Activated naive CD8-positive, alpha-beta T cell treated with anti-CD3 and anti-CD28 coated beads, Interleukin-2, amount 10 ng/mL, durations not matched to agents 7 days and 5 days (primary cell): ENCODE results near the gene RRM2. TPM values are rescaled to one million over a fixed set of nuclear protein-coding genes. Genes with fewer than 3 reads are reported as not detected.
"Not testable (repeated sequence)": the region's sequence is repeated elsewhere in the genome, so short reads cannot be mapped to it uniquely, and the experiment has no call there.

ENCODE experiments used
- ATAC-seq: fragments of 150-1000 bp; cut with Tn5 transposase; one replicate; pipeline ENCODE4 v1.10.0; 2021; ENCODE audit warnings: low read depth, moderate library complexity
- POLR2A ChIA-PET: fragments of 350-600 bp; sonication (Branson Sonifier 250); formaldehyde crosslinking; loops from one replicate; lab custom pipeline; 2021; ENCODE audit warnings: antibody characterized with exemption; lab: Charles Lee
- DNase-seq: peaks from one replicate; pipeline ENCODE4 v3.0.0; 2021
- H3K27ac Mint-ChIP-seq: one replicate; pipeline ENCODE4 v1.8.0; 2022; ENCODE audit warnings: mild to moderate bottlenecking, mixed read lengths
- H3K27me3 Mint-ChIP-seq: one replicate; pipeline ENCODE4 v1.8.0; 2022; ENCODE audit warnings: mild to moderate bottlenecking, moderate library complexity, mixed read lengths
- H3K36me3 Mint-ChIP-seq: one replicate; pipeline ENCODE4 v1.8.0; 2021; ENCODE audit warnings: mild to moderate bottlenecking, mixed read lengths
- H3K4me1 Mint-ChIP-seq: one replicate; pipeline ENCODE4 v1.8.0; 2021; ENCODE audit warnings: mixed read lengths
- H3K4me3 Mint-ChIP-seq: one replicate; pipeline ENCODE4 v1.8.0; 2022; ENCODE audit warnings: mild to moderate bottlenecking, moderate library complexity, mixed read lengths
- H3K9me3 Mint-ChIP-seq: one replicate; pipeline ENCODE4 v1.8.0; 2021; ENCODE audit warnings: mixed read lengths
- total RNA-seq, 2 experiments: library from RNA; stranded (reverse); gene quantifications; one replicate each; pipeline ENCODE4 v1.2.3, GENCODE V29; 2021

RRM2 gene
- total RNA-seq, 2 experiments from 2014 or later = 320 to 355 TPM

- Mint-ChIP-seq H3K27ac (no peak overlapping the region), H3K9me3 (peaks cover 2% of the 10 kb centered on the region), H3K27me3 (peaks cover 42% of the 10 kb centered on the region), H3K36me3 (no peaks in the 10 kb centered on the region), H3K4me3 (no peak overlapping the region), H3K4me1 (peaks cover 3% of the 10 kb centered on the region)
- POLR2A ChIA-PET = interaction anchor here (1.1 to 1.6 kb wide), 2 partner anchors 21 to 25 kb away, joined by 3 to 6 read pairs; no protein-coding TSS in a partner anchor
- ATAC-seq (peak; percentile 76), DNase-seq (peak; percentile 54)
These were observed 25.0 kb upstream of the RRM2 start for GRCh38 chr2:10097352-10098148.

DNA sequence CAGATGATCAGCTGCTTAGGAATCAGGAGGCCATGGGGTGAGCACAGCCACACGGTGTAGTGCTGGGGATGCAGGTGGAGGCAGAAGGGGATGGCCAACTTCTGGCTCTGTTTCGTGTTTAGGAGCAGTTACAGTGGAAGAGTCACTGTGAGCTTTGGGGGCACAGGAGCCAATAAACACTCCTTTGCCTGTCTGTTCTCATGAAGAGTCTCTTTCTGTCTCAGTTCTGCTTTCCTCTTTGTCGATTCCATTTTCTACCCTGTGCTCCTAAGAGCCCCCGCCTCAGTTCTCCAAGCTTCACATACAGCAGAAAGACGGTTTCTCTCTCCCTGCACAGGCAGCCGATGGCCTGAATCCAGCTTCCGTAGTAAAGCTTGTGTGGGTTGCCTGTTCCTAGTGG is 21.0 kb upstream of the RRM2 start:
- H3K36me3 Mint-ChIP-seq = no peaks in the 10 kb centered on the region
- DNase-seq (no peak), ATAC-seq (no peak)
- no peak overlapping the region for H3K27ac Mint-ChIP-seq
- H3K27me3 Mint-ChIP-seq = peaks cover 20% of the 10 kb centered on the region
- peaks cover 2% of the 10 kb centered on the region for H3K4me1 Mint-ChIP-seq
- no peak overlapping the region for H3K4me3 Mint-ChIP-seq
- no peaks in the 10 kb centered on the region for H3K9me3 Mint-ChIP-seq
- POLR2A ChIA-PET = no interaction called here

DNA sequence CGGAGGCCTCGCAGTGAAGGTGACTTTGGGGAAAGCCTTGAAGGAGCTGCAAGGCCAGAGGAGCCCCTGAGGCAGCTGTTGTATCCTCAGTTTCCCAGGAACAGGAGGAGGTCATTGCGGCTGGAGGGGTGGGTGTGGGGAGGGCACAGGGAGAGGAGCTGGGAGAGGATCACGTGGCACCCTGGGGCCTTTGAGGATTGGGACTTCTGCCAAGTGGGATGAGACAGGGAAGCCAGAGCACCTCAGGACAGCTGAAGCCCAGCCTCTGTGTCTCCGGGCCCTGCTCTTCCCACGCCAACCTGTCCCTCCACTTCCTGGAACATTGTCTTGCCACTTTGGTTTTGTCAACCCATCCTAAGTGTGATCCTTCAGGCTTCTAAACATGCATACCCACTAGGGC is 19.4 kb upstream of the RRM2 start:
- POLR2A ChIA-PET = no interaction called here
- Mint-ChIP-seq H3K4me1 (peaks cover 2% of the 10 kb centered on the region), H3K36me3 (no peaks in the 10 kb centered on the region), H3K27ac (no peak overlapping the region), H3K9me3 (no peaks in the 10 kb centered on the region), H3K27me3 (peaks cover 19% of the 10 kb centered on the region), H3K4me3 (no peak overlapping the region)
- no peak for DNase-seq
- no peak for ATAC-seq

- ATAC-seq, H3K36me3 Mint-ChIP-seq, H3K27ac Mint-ChIP-seq, H3K9me3 Mint-ChIP-seq, H3K4me1 Mint-ChIP-seq, POLR2A ChIA-PET, DNase-seq, H3K4me3 Mint-ChIP-seq: not testable (repeated sequence)
- peaks cover 19% of the 10 kb centered on the region for H3K27me3 Mint-ChIP-seq
These were observed 17.6 kb upstream of the RRM2 start for GRCh38 chr2:10104906-10105305.

DNA sequence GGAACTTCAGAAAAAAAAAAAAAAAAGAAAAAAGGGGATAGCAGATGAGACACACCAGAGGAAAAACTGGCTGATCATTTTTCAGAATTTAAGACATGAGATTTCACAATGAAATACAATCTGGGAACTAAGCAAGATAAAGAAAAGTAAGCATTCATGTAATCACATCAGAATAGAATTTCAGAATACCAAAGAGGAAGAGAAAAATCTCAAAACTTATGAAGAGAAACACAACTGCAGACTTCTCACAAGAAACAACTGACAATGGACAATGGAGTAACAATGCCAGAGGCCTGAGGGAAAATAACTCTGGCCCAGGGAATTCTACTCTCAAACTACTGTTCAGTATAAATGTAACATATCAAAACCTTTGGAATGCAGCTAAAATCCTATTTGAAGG is 13.2 kb upstream of the RRM2 start:
- Mint-ChIP-seq H3K4me1 (peaks cover 2% of the 10 kb centered on the region), H3K4me3 (no peak overlapping the region), H3K27me3 (peaks cover 10% of the 10 kb centered on the region), H3K27ac (no peak overlapping the region), H3K36me3 (peaks cover 2% of the 10 kb centered on the region), H3K9me3 (no peaks in the 10 kb centered on the region)
- DNase-seq (no peak), ATAC-seq (no peak)
- POLR2A ChIA-PET = no interaction called here

- POLR2A ChIA-PET = interaction anchor here (0.6 to 2.4 kb wide), 5 partner anchors 9 to 449 kb away, joined by 3 to 7 read pairs (median 4); partner anchors contain the start of genes CYS1 and ODC1
- no peaks in the 10 kb centered on the region for H3K9me3 Mint-ChIP-seq
- H3K36me3 Mint-ChIP-seq = peaks cover 15% of the 10 kb centered on the region
- DNase-seq = no peak
- no peak overlapping the region for H3K27ac Mint-ChIP-seq
- H3K4me3 Mint-ChIP-seq = peak overlapping the region; percentile 16
- ATAC-seq = no peak
- peaks cover 22% of the 10 kb centered on the region for H3K4me1 Mint-ChIP-seq
- H3K27me3 Mint-ChIP-seq = no peaks in the 10 kb centered on the region
These were observed 3.6 kb upstream of the RRM2 start for GRCh38 chr2:10119027-10119325.

GRCh38 chr2:10119601-10120157 is 2.9 kb upstream of the RRM2 start:
- POLR2A ChIA-PET = interaction anchor here (0.6 to 2.4 kb wide), 8 partner anchors 8 to 450 kb away, joined by 3 to 7 read pairs (median 4); partner anchors contain the start of genes KLF11 and ODC1
- Mint-ChIP-seq H3K27ac (peak overlapping the region; percentile 97), H3K27me3 (no peaks in the 10 kb centered on the region), H3K4me1 (peaks cover 25% of the 10 kb centered on the region), H3K4me3 (peak overlapping the region; percentile 99), H3K9me3 (no peaks in the 10 kb centered on the region), H3K36me3 (peaks cover 22% of the 10 kb centered on the region)
- DNase-seq = no peak
- ATAC-seq = no peak

- Mint-ChIP-seq H3K4me1 (peaks cover 31% of the 10 kb centered on the region), H3K36me3 (peaks cover 27% of the 10 kb centered on the region), H3K27ac (peak overlapping the region; percentile 97), H3K4me3 (peak overlapping the region; percentile 99), H3K27me3 (no peaks in the 10 kb centered on the region), H3K9me3 (no peaks in the 10 kb centered on the region)
- DNase-seq (peak; percentile 96), ATAC-seq (peak; percentile 61)
- POLR2A ChIA-PET = interaction anchor here (0.7 to 2.4 kb wide), 6 partner anchors 7 to 327 kb away, joined by 3 to 7 read pairs (median 4); partner anchors contain the start of gene ODC1
These were observed 2.2 kb upstream of the RRM2 start for GRCh38 chr2:10120158-10120876.

DNA sequence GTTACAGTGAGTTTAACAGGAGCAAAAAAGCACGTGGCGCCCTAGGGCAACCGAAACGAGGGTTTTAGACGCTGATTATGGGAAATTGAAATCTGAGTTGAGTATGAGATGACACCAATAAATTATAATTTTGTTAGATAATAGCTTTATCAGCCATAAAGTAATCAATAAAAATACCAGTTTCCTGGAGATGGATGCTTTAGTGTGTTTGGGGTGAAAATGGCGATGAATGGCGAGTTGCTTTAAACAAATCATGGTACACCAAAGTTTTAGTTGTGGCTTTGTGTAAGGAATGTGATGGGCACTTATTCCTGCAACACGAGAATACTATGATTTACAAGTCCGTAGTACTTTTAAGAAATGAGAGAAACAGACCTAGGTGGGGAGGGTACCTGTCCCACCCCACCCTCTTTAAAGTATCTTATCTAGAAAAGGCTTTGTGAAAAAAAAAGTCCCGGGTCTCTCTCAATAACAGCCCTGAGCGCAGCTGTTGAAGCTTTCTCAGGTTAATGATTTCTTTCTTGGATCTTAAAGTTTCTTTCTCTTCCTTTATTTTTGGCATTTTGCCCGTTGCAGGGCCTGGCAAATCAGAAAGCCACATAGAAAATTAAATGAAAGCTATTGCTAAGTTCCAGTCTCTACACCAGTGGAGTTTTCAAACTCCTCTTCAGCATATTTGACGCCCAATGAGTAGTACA is 1.5 kb upstream of the RRM2 start:
- peaks cover 37% of the 10 kb centered on the region for H3K4me1 Mint-ChIP-seq
- H3K27me3 Mint-ChIP-seq = no peaks in the 10 kb centered on the region
- peak overlapping the region; percentile 99 for H3K4me3 Mint-ChIP-seq
- peaks cover 34% of the 10 kb centered on the region for H3K36me3 Mint-ChIP-seq
- no peaks in the 10 kb centered on the region for H3K9me3 Mint-ChIP-seq
- H3K27ac Mint-ChIP-seq = peak overlapping the region; percentile 94
- no peak for DNase-seq
- ATAC-seq = no peak
- POLR2A ChIA-PET = interaction anchor here (0.9 to 1.2 kb wide), 4 partner anchors 49 to 327 kb away, joined by 3 to 6 read pairs (median 4); partner anchors contain the start of gene ODC1

- Mint-ChIP-seq H3K9me3 (no peaks in the 10 kb centered on the region), H3K4me3 (peak overlapping the region; percentile 93), H3K27me3 (no peaks in the 10 kb centered on the region), H3K36me3 (peaks cover 49% of the 10 kb centered on the region), H3K27ac (peak overlapping the region; percentile 88), H3K4me1 (peaks cover 50% of the 10 kb centered on the region)
- POLR2A ChIA-PET = interaction anchor here (0.6 to 3.1 kb wide), 9 partner anchors 8 to 567 kb away, joined by 3 to 13 read pairs (median 3); partner anchors contain the start of gene ADAM17
- DNase-seq (no peak), ATAC-seq (no peak)
These were observed 742 bp downstream of the RRM2 start for GRCh38 chr2:10123281-10123680.

DNA sequence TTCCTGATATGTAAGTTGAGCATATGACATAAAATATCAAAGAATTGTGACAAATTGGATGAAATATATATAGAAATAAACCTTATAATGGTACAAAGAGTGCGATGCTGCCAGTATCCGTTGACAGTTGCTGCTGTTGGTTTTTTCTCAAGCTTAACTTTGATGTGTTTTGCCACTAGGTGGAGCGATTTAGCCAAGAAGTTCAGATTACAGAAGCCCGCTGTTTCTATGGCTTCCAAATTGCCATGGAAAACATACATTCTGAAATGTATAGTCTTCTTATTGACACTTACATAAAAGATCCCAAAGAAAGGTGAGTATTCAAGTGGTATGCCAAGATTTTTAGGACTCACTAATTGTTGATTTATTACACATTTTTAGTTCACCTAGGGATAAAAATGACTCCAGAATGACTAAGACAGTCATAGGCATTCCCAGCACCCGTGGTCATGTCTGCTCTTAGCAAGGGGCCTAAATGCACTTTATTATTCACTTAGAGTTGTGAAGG is 2.1 kb downstream of the RRM2 start:
- peaks cover 59% of the 10 kb centered on the region for H3K36me3 Mint-ChIP-seq
- H3K27me3 Mint-ChIP-seq = no peaks in the 10 kb centered on the region
- H3K9me3 Mint-ChIP-seq = no peaks in the 10 kb centered on the region
- ATAC-seq (no peak), DNase-seq (no peak)
- H3K27ac Mint-ChIP-seq = peak overlapping the region; percentile 88
- H3K4me3 Mint-ChIP-seq = peak overlapping the region; percentile 93
- POLR2A ChIA-PET = interaction anchor here (0.6 to 3.1 kb wide), 15 partner anchors 8 to 495 kb away, joined by 3 to 27 read pairs (median 4); partner anchors contain the start of gene ODC1
- H3K4me1 Mint-ChIP-seq = peaks cover 50% of the 10 kb centered on the region

- Mint-ChIP-seq H3K27ac (peak overlapping the region; percentile 88), H3K36me3 (peaks cover 69% of the 10 kb centered on the region), H3K4me3 (peak overlapping the region; percentile 93), H3K4me1 (peaks cover 56% of the 10 kb centered on the region), H3K9me3 (no peaks in the 10 kb centered on the region), H3K27me3 (no peaks in the 10 kb centered on the region)
- no peak for ATAC-seq
- DNase-seq = no peak
- POLR2A ChIA-PET = interaction anchor here (0.5 to 2.9 kb wide), 13 partner anchors 9 to 634 kb away, joined by 3 to 27 read pairs (median 5); no protein-coding TSS in a partner anchor
These were observed 3.5 kb downstream of the RRM2 start for GRCh38 chr2:10125842-10126631.
